NCI-H2196 (cell line): ENCODE measurements around the gene PWWP2B.

Source experiments
- DNase-seq: peaks from one replicate; lab custom pipeline; 2025; ENCODE audit not compliant: unreplicated experiment; lab: John Stamatoyannopoulos, UW

The PWWP2B gene

GRCh38 chr10:132397036-132397541 is at the start of gene PWWP2B:
Gene PWWP2B (plus strand): TSS chr10:132397200. CDS start chr10:132397227, 27 bp downstream.
- peak; percentile 19 for DNase-seq

GRCh38 chr10:132347211-132347930 is 49.6 kb upstream of the PWWP2B start:
- no peak for DNase-seq

GRCh38 chr10:132347931-132348267 is 49.1 kb upstream of the PWWP2B start:
- DNase-seq = no peak

- DNase-seq = no peak
Observed at GRCh38 chr10:132349766-132350165, 47.2 kb upstream of the PWWP2B start.

- no peak for DNase-seq
Observed at GRCh38 chr10:132350391-132350790, 46.6 kb upstream of the PWWP2B start.

GRCh38 chr10:132350946-132351345 is 46.1 kb upstream of the PWWP2B start:
- DNase-seq = no peak

- no peak for DNase-seq
Observed at GRCh38 chr10:132351611-132352010, 45.4 kb upstream of the PWWP2B start.

GRCh38 chr10:132352462-132353308 is 44.3 kb upstream of the PWWP2B start:
- peak; percentile 33 for DNase-seq

- no peak for DNase-seq
Observed at GRCh38 chr10:132353456-132354355, 43.3 kb upstream of the PWWP2B start.

GRCh38 chr10:132354356-132355094 is 42.5 kb upstream of the PWWP2B start:
- DNase-seq = no peak

GRCh38 chr10:132355297-132355696 is 41.7 kb upstream of the PWWP2B start:
- DNase-seq = no peak

- no peak for DNase-seq
Observed at GRCh38 chr10:132355754-132356153, 41.2 kb upstream of the PWWP2B start.

- no peak for DNase-seq
Observed at GRCh38 chr10:132356621-132357195, 40.3 kb upstream of the PWWP2B start.

GRCh38 chr10:132357286-132358058 is 39.5 kb upstream of the PWWP2B start:
- DNase-seq = no peak

GRCh38 chr10:132359305-132360040 is 37.5 kb upstream of the PWWP2B start:
- DNase-seq = no peak

- DNase-seq = no peak
Observed at GRCh38 chr10:132360766-132361447, 36.1 kb upstream of the PWWP2B start.

- DNase-seq = no peak
Observed at GRCh38 chr10:132361581-132362101, 35.4 kb upstream of the PWWP2B start.

- DNase-seq = no peak
Observed at GRCh38 chr10:132362151-132362611, 34.8 kb upstream of the PWWP2B start.
